ENCODE results near the gene TLL1. TPM values are rescaled to one million over a fixed set of nuclear protein-coding genes. Genes with fewer than 3 reads are reported as not detected.

The TLL1 gene
- under 0.01 and 0.12 TPM in 2 replicates for total RNA-seq

GRCh38 chr4:165872461-165873297, at the start of gene TLL1:
Gene TLL1, plus strand, starts transcription at chr4:165873237. Its CDS starts 668 bp downstream, at chr4:165873905.

